ENCODE measurements around the gene ADD3. TPM values are rescaled to one million over a fixed set of nuclear protein-coding genes. Genes with fewer than 3 reads are reported as not detected.
"Not testable (repeated sequence)": the region's sequence is repeated elsewhere in the genome, so short reads cannot be mapped to it uniquely, and the experiment has no call there.

ADD3 gene
- total RNA-seq, 3 donors from 2014 or later (not counting 1 experiment from before 2014, with no cell fraction given) = 341 to 437 (median 344) TPM

- Mint-ChIP-seq H3K36me3 (no peaks in the 10 kb centered on the region), H3K4me1 (peaks cover 51 to 63% of the 10 kb centered on the region in 2 donors), H3K27me3 (ENCODE audit: low read depth in 2 of 2) (no peaks in the 10 kb centered on the region), H3K9me3 (no peaks in the 10 kb centered on the region), H3K27ac (peak overlapping the region; percentile 23 to 84), H3K4me3 (peak overlapping the region; percentile 15)
- Histone ChIP-seq H3K36me3 (ENCODE audit: control insufficient read depth, insufficient read depth, low read length) (no peaks in the 10 kb centered on the region), H3K27me3 (ENCODE audit: control insufficient read depth, insufficient read depth, low read length) (no peaks in the 10 kb centered on the region), H3K4me1 (ENCODE audit: control insufficient read depth, insufficient read depth, low read length) (no peaks in the 10 kb centered on the region), H3K27ac (ENCODE audit: low read length) (no peak overlapping the region), H3K9me3 (ENCODE audit: control insufficient read depth, insufficient read depth, low read length) (peaks cover 2% of the 10 kb centered on the region), H3K4me3 (ENCODE audit: low read length) (no peak overlapping the region)
- intact Hi-C loops (cut with micrococcal nuclease) = loop anchor here (5.0 kb wide), 2 partner anchors 34 to 36 kb away; partner anchors contain the start of gene ADD3
- DNase-seq = no peak
- TF ChIP-seq CTCF (IDR thresholded peaks at IDR 0.05) = no peak
- ATAC-seq = no peak
- 100% methylated on average over 2 of the region's 4 CpGs for WGBS (ENCODE audit: insufficient coverage)
Observed at GRCh38 chr10:110042891-110043290, 35.1 kb downstream of the ADD3 start.

GRCh38 chr10:110044681-110045080, 36.9 kb downstream of the ADD3 start:
- Mint-ChIP-seq H3K4me1 (peaks cover 49 to 61% of the 10 kb centered on the region in 2 donors), H3K36me3 (peaks cover 7% of the 10 kb centered on the region)
- no peak for TF ChIP-seq CTCF (IDR thresholded peaks at IDR 0.05)

GRCh38 chr10:110045772-110046171, 38.0 kb downstream of the ADD3 start:
- H3K27ac ChIP-seq (ENCODE audit: low read length) = no peak overlapping the region
- WGBS (ENCODE audit: insufficient coverage) = 100% methylated on average over 1 of the region's 2 CpGs
- DNase-seq = no peak
- H3K4me1 Mint-ChIP-seq = peaks cover 47 to 53% of the 10 kb centered on the region in 2 donors
- H3K4me3 ChIP-seq (ENCODE audit: low read length) = no peak overlapping the region
- no peak for TF ChIP-seq CTCF (IDR thresholded peaks at IDR 0.05)
- ATAC-seq = no peak
- H3K36me3 ChIP-seq (ENCODE audit: control insufficient read depth, insufficient read depth, low read length) = no peaks in the 10 kb centered on the region
- no peak overlapping the region for H3K27ac Mint-ChIP-seq
- no peaks in the 10 kb centered on the region for H3K4me1 ChIP-seq (ENCODE audit: control insufficient read depth, insufficient read depth, low read length)
- H3K4me3 Mint-ChIP-seq = no peak overlapping the region
- no peaks in the 10 kb centered on the region for H3K27me3 ChIP-seq (ENCODE audit: control insufficient read depth, insufficient read depth, low read length)
- H3K9me3 ChIP-seq (ENCODE audit: control insufficient read depth, insufficient read depth, low read length) = peaks cover 14% of the 10 kb centered on the region
- intact Hi-C loops (cut with micrococcal nuclease) = no loop called here
- no peaks in the 10 kb centered on the region for H3K27me3 Mint-ChIP-seq (ENCODE audit: low read depth in 2 of 2)
- H3K36me3 Mint-ChIP-seq = peaks cover 7% of the 10 kb centered on the region
- peaks cover 0 to 5% of the 10 kb centered on the region in 2 donors for H3K9me3 Mint-ChIP-seq

More at GRCh38 chr10:110044681-110045080, 36.9 kb downstream of the ADD3 start:
- peaks cover 0 to 5% of the 10 kb centered on the region in 2 donors for H3K9me3 Mint-ChIP-seq
- Histone ChIP-seq H3K27ac (ENCODE audit: low read length) (no peak overlapping the region), H3K4me3 (ENCODE audit: low read length) (no peak overlapping the region), H3K27me3 (ENCODE audit: control insufficient read depth, insufficient read depth, low read length) (no peaks in the 10 kb centered on the region), H3K36me3 (ENCODE audit: control insufficient read depth, insufficient read depth, low read length) (no peaks in the 10 kb centered on the region), H3K4me1 (ENCODE audit: control insufficient read depth, insufficient read depth, low read length) (no peaks in the 10 kb centered on the region), H3K9me3 (ENCODE audit: control insufficient read depth, insufficient read depth, low read length) (peaks cover 14% of the 10 kb centered on the region)
- intact Hi-C loops (cut with micrococcal nuclease) = loop anchor here (5.0 kb wide), 2 partner anchors 33 to 37 kb away; partner anchors contain the start of gene ADD3
- 94% methylated on average over 2 of the region's 2 CpGs for WGBS (ENCODE audit: insufficient coverage)
- no peak overlapping the region for H3K4me3 Mint-ChIP-seq
- DNase-seq (no peak), ATAC-seq (no peak)
- H3K27me3 Mint-ChIP-seq (ENCODE audit: low read depth in 2 of 2) = no peaks in the 10 kb centered on the region
- H3K27ac Mint-ChIP-seq = peak overlapping the region; percentile 10 to 59

- H3K36me3 Mint-ChIP-seq, H3K4me3 Mint-ChIP-seq: not testable (repeated sequence)
Observed at GRCh38 chr10:110048145-110048544, 40.4 kb downstream of the ADD3 start.

More at GRCh38 chr10:110048145-110048544, 40.4 kb downstream of the ADD3 start:
- H3K4me3 ChIP-seq (ENCODE audit: low read length); H3K4me1 ChIP-seq (ENCODE audit: control insufficient read depth, insufficient read depth, low read length); H3K27me3 Mint-ChIP-seq (ENCODE audit: low read depth in 2 of 2); ATAC-seq; H3K9me3 Mint-ChIP-seq; H3K27ac Mint-ChIP-seq; H3K27me3 ChIP-seq (ENCODE audit: control insufficient read depth, insufficient read depth, low read length); intact Hi-C loops (cut with micrococcal nuclease); H3K36me3 ChIP-seq (ENCODE audit: control insufficient read depth, insufficient read depth, low read length); DNase-seq; H3K27ac ChIP-seq (ENCODE audit: low read length): not testable (repeated sequence)
- peaks cover 53 to 59% of the 10 kb centered on the region in 2 donors for H3K4me1 Mint-ChIP-seq
- 93% methylated on average over 2 of the region's 2 CpGs for WGBS (ENCODE audit: insufficient coverage)
- H3K9me3 ChIP-seq (ENCODE audit: control insufficient read depth, insufficient read depth, low read length) = peaks cover 14% of the 10 kb centered on the region

Measured in natural killer cell (primary cell).